ENCODE results near the gene SAMD13.

- TF ChIP-seq CTCF (IDR thresholded peaks at IDR 0.05) (no peak), POLR2A (IDR thresholded peaks at IDR 0.05) (no peak)
These were observed 35.6 kb upstream of the SAMD13 start for GRCh38 chr1:84265867-84266266.

Measured in right lobe of liver (tissue), 4 donors.